OCI-LY7 (cell line): Measurements from ENCODE around the gene CEACAM6. TPM values are rescaled to one million over a fixed set of nuclear protein-coding genes. Genes with fewer than 3 reads are reported as not detected.
"Not testable (repeated sequence)": the region's sequence is repeated elsewhere in the genome, so short reads cannot be mapped to it uniquely, and the experiment has no call there.

ENCODE experiments used
- BruUV-seq: library from RNA; stranded (reverse); fragments of 400-500 nt; replicated peaks from 2 replicates; lab custom pipeline; 2021; lab: Mats Ljungman, UMichigan
- CTCF ChIA-PET: fragments of 300-600 bp; sonication (Branson Sonifier 250); formaldehyde crosslinking; loops from one replicate; lab custom pipeline; 2022; ENCODE audit warnings: antibody characterized with exemption; ENCODE audit not compliant: unreplicated experiment; lab: Charles Lee
- POLR2A ChIA-PET: fragments of 300-600 bp; sonication (Branson Sonifier 250); formaldehyde crosslinking; loops from one replicate; lab custom pipeline; 2022; ENCODE audit warnings: antibody characterized with exemption; lab: Charles Lee
- DNase-seq: peaks from one replicate; pipeline ENCODE4 v3.0.0-alpha.2; 2015; ENCODE audit warnings: low spot score
- H2AFZ ChIP-seq: fragments of 200-600 bp; sonication (generic), shearing (Covaris generic); 2 replicates; pipeline ENCODE4 v1.6.1; 2014; ENCODE audit warnings: mild to moderate bottlenecking, antibody characterized with exemption, low read length, moderate library complexity
- H3K27ac ChIP-seq: fragments of 200-600 bp; sonication (generic); 2 replicates; pipeline ENCODE4 v1.5.1; 2014; ENCODE audit warnings: mixed run types, low read depth, mild to moderate bottlenecking, moderate library complexity, low read length, inconsistent platforms; ENCODE audit not compliant: poor library complexity, severe bottlenecking
- H3K36me3 ChIP-seq: fragments of 200-600 bp; sonication (generic); 2 replicates; pipeline ENCODE4 v1.6.1; 2014; ENCODE audit warnings: mild to moderate bottlenecking, antibody characterized with exemption, low read length, moderate library complexity, mixed read lengths; ENCODE audit not compliant: insufficient read depth
- H3K4me1 ChIP-seq: fragments of 200-600 bp; sonication (generic); 2 replicates; pipeline ENCODE4 v1.5.1; 2014; ENCODE audit warnings: mild to moderate bottlenecking, low read length; ENCODE audit not compliant: insufficient read depth, poor library complexity, severe bottlenecking
- H3K4me2 ChIP-seq: fragments of 200-600 bp; sonication (generic); 2 replicates; pipeline ENCODE4 v1.6.1; 2014; ENCODE audit warnings: mild to moderate bottlenecking, low read length
- H3K4me3 ChIP-seq: fragments of 200-600 bp; sonication (generic); 2 replicates; pipeline ENCODE4 v1.5.1; 2014; ENCODE audit warnings: mild to moderate bottlenecking, low read depth, low read length; ENCODE audit not compliant: poor library complexity, severe bottlenecking
- H3K79me2 ChIP-seq: fragments of 200-600 bp; sonication (generic); 2 replicates; pipeline ENCODE4 v1.6.1; 2016; ENCODE audit warnings: low read depth, mild to moderate bottlenecking, low read length, moderate library complexity, mixed read lengths; ENCODE audit not compliant: insufficient read depth
- H3K9me2 ChIP-seq: fragments of 200-600 bp; sonication (generic); 2 replicates; pipeline ENCODE4 v1.6.1; 2016; ENCODE audit warnings: mild to moderate bottlenecking, low read length, mixed read lengths; ENCODE audit not compliant: insufficient read depth
- H3K9me3 ChIP-seq: fragments of 200-600 bp; sonication (generic); 2 replicates; pipeline ENCODE4 v1.6.1; 2014; ENCODE audit warnings: mild to moderate bottlenecking, mixed run types, low read length, mixed read lengths
- H4K20me1 ChIP-seq: fragments of 200-600 bp; sonication (generic); 2 replicates; pipeline ENCODE4 v1.6.1; 2014; ENCODE audit warnings: mild to moderate bottlenecking, antibody characterized with exemption, low read length, moderate library complexity, mixed read lengths; ENCODE audit not compliant: insufficient read depth
- CTCF ChIP-seq: fragments of 200-600 bp; sonication (generic); conservative IDR thresholded peaks from 2 replicates; pipeline ENCODE4 v1.5.1; 2014; ENCODE audit warnings: mild to moderate bottlenecking, antibody characterized with exemption, low read length, moderate library complexity, mixed read lengths
- EZH2phosphoT487 ChIP-seq: fragments of 200-600 bp; sonication (generic); IDR thresholded peaks from 2 replicates; pipeline ENCODE4 v1.6.1; 2018; ENCODE audit warnings: low read depth, borderline replicate concordance, mild to moderate bottlenecking, mixed run types, antibody characterized with exemption, low read length, moderate library complexity, mixed read lengths
- intact Hi-C: fragments of 100-400 bp; cut with micrococcal nuclease; formaldehyde crosslinking; loops from one replicate; pipeline ENCODE4 v1.10.0; 2022; ENCODE audit not compliant: unreplicated experiment
- total RNA-seq, 2 experiments: library from RNA; depleted of rRNA in 1 of 2; stranded (reverse); fragments of >200 nt in 1 of 2; shearing (Covaris generic) in 1 of 2; gene quantifications; 2 replicates each; pipeline ENCODE4 v1.2.3, GENCODE V29; 2014 to 2022

Gene CEACAM6
- total RNA-seq, 2 experiments from 2014 or later, result not detected

GRCh38 chr19:41785653-41786052 lies 30.3 kb downstream of the CEACAM6 start:
- Histone ChIP-seq H4K20me1 (no peaks in the 10 kb centered on the region), H3K9me2 (no peaks in the 10 kb centered on the region), H3K36me3 (no peaks in the 10 kb centered on the region), H3K9me3 (no peaks in the 10 kb centered on the region), H2AFZ (peak overlapping the region; percentile 98), H3K79me2 (no peaks in the 10 kb centered on the region), H3K4me3 (peak overlapping the region; percentile 15), H3K4me2 (peak overlapping the region; percentile 52), H3K27ac (no peak overlapping the region), H3K4me1 (peaks cover 22% of the 10 kb centered on the region)
- intact Hi-C loops, result loop anchor here (1.0 to 2.0 kb wide), 2 partner anchors 32 to 35 kb away; no protein-coding TSS in a partner anchor
- CTCF ChIA-PET, result interaction anchor here (0.7 kb wide), 1 partner anchor 34 kb away, joined by 4 read pairs; no protein-coding TSS in a partner anchor
- TF ChIP-seq EZH2phosphoT487, result no peak
- peak; percentile 94 for TF ChIP-seq CTCF
- POLR2A ChIA-PET, result interaction anchor here (1.1 to 1.4 kb wide), 2 partner anchors 10 to 60 kb away, joined by 3 read pairs; partner anchors contain the start of gene CEACAM3
- no TSS peak for BruUV-seq
- peak; percentile 88 for DNase-seq

GRCh38 chr19:41787055-41787454 lies 31.7 kb downstream of the CEACAM6 start:
- ChIA-PET POLR2A (interaction anchor here (1.4 kb wide), 1 partner anchor 9 kb away, joined by 3 read pairs; the partner anchor contains the start of gene CEACAM3), CTCF (no interaction called here)
- Histone ChIP-seq H3K36me3 (no peaks in the 10 kb centered on the region), H3K9me3 (no peaks in the 10 kb centered on the region), H3K4me3 (no peak overlapping the region), H2AFZ (no peak overlapping the region), H3K27ac (no peak overlapping the region), H3K4me1 (peaks cover 22% of the 10 kb centered on the region), H4K20me1 (no peaks in the 10 kb centered on the region), H3K9me2 (no peaks in the 10 kb centered on the region), H3K79me2 (no peaks in the 10 kb centered on the region), H3K4me2 (no peak overlapping the region)
- BruUV-seq, result no TSS peak
- DNase-seq, result no peak
- intact Hi-C loops, result no loop called here
- no peak for TF ChIP-seq CTCF
- no peak for TF ChIP-seq EZH2phosphoT487

GRCh38 chr19:41788518-41788917 lies 33.2 kb downstream of the CEACAM6 start:
- H3K79me2 ChIP-seq, POLR2A ChIA-PET, H3K9me2 ChIP-seq, DNase-seq, H2AFZ ChIP-seq, H4K20me1 ChIP-seq, BruUV-seq, H3K4me2 ChIP-seq, H3K27ac ChIP-seq, intact Hi-C loops, H3K9me3 ChIP-seq, H3K36me3 ChIP-seq, CTCF ChIA-PET, H3K4me3 ChIP-seq: not testable (repeated sequence)
- H3K4me1 ChIP-seq, result peaks cover 20% of the 10 kb centered on the region

GRCh38 chr19:41789053-41789452 lies 33.7 kb downstream of the CEACAM6 start:
- DNase-seq, H3K27ac ChIP-seq, BruUV-seq, CTCF ChIA-PET, POLR2A ChIA-PET, H3K79me2 ChIP-seq, intact Hi-C loops, H3K36me3 ChIP-seq, H3K9me3 ChIP-seq, H3K4me2 ChIP-seq, H3K4me3 ChIP-seq, H2AFZ ChIP-seq, H3K9me2 ChIP-seq, H4K20me1 ChIP-seq: not testable (repeated sequence)
- peaks cover 15% of the 10 kb centered on the region for H3K4me1 ChIP-seq
